AG04450 (cell line): ENCODE data around the gene DNAJB12. TPM values are rescaled to one million over a fixed set of nuclear protein-coding genes. Genes with fewer than 3 reads are reported as not detected.

ENCODE experiments used
- CTCF ChIA-PET: fragments of 300-600, 350-600 bp; formaldehyde crosslinking; extraction: SDS; loops from one replicate; lab custom pipeline; 2022; ENCODE audit warnings: antibody characterized with exemption, inconsistent platforms; lab: Charles Lee
- POLR2A ChIA-PET: fragments of 350-600 bp; formaldehyde crosslinking; extraction: SDS; loops from one replicate; lab custom pipeline; 2021; ENCODE audit warnings: antibody characterized with exemption, inconsistent platforms; lab: Yijun Ruan, JAX
- DNase-seq: peaks from one replicate; pipeline ENCODE4 v3.0.0-alpha.2; 2011; ENCODE audit warnings: low read depth, low spot score
- H3K27ac ChIP-seq: one replicate; pipeline ENCODE4 v1.5.1; 2012; ENCODE audit warnings: low read depth, low read length, control low read depth
- H3K27me3 ChIP-seq: one replicate; pipeline ENCODE4 v1.6.0; 2012; ENCODE audit warnings: low read length; ENCODE audit not compliant: control insufficient read depth, insufficient read depth
- H3K4me3 ChIP-seq: 2 replicates; pipeline ENCODE4 v1.5.1; 2011; ENCODE audit warnings: mild to moderate bottlenecking, low read depth, low read length, control low read depth
- H3K9me3 ChIP-seq: 2 replicates; pipeline ENCODE4 v1.5.1; 2012; ENCODE audit warnings: low read length; ENCODE audit not compliant: control insufficient read depth, insufficient read depth
- CTCF ChIP-seq: IDR thresholded peaks from 2 replicates; pipeline ENCODE4 v1.5.1; 2011; ENCODE audit warnings: low read depth, low read length, control low read depth, inconsistent platforms
- polyA plus RNA-seq: library from polyadenylated mRNA; depleted of rRNA; stranded (reverse); fragments of >200 nt; gene quantifications from 2 replicates; pipeline ENCODE4 v1.2.3, GENCODE V29; 2011

DNAJB12 gene
- polyA plus RNA-seq, 1 experiment = 17.9 TPM

- Histone ChIP-seq H3K27ac (no peak overlapping the region), H3K4me3 (no peak overlapping the region), H3K27me3 (no peaks in the 10 kb centered on the region), H3K9me3 (no peaks in the 10 kb centered on the region)
- no peak for TF ChIP-seq CTCF
- ChIA-PET POLR2A (interaction anchor here (1.0 kb wide), 1 partner anchor 40 kb away, joined by 3 read pairs; no protein-coding TSS in a partner anchor), CTCF (no interaction called here)
- no peak for DNase-seq
Measured at GRCh38 chr10:72312865-72313391, 41.8 kb downstream of the DNAJB12 start.

GRCh38 chr10:72311667-72312066 is 43.1 kb downstream of the DNAJB12 start:
- no peak for DNase-seq
- TF ChIP-seq CTCF = no peak
- Histone ChIP-seq H3K9me3 (no peaks in the 10 kb centered on the region), H3K4me3 (no peak overlapping the region), H3K27me3 (no peaks in the 10 kb centered on the region), H3K27ac (no peak overlapping the region)
- ChIA-PET POLR2A (no interaction called here), CTCF (no interaction called here)

- no peaks in the 10 kb centered on the region for H3K27me3 ChIP-seq
- POLR2A ChIA-PET = no interaction called here
- H3K9me3 ChIP-seq = no peaks in the 10 kb centered on the region
- TF ChIP-seq CTCF = no peak
- CTCF ChIA-PET = no interaction called here
- no peak for DNase-seq
- no peak overlapping the region for H3K27ac ChIP-seq
- no peak overlapping the region for H3K4me3 ChIP-seq
Measured at GRCh38 chr10:72310636-72311035, 44.1 kb downstream of the DNAJB12 start.

- Histone ChIP-seq H3K27ac (no peak overlapping the region), H3K9me3 (no peaks in the 10 kb centered on the region), H3K4me3 (no peak overlapping the region), H3K27me3 (no peaks in the 10 kb centered on the region)
- POLR2A ChIA-PET = no interaction called here
- no peak for TF ChIP-seq CTCF
- CTCF ChIA-PET = no interaction called here
- no peak for DNase-seq
Measured at GRCh38 chr10:72310241-72310633, 44.5 kb downstream of the DNAJB12 start.

- POLR2A ChIA-PET = interaction anchor here (0.6 to 1.9 kb wide), 3 partner anchors 11 to 345 kb away, joined by 4 to 9 read pairs (median 4); no protein-coding TSS in a partner anchor
- Histone ChIP-seq H3K9me3 (no peaks in the 10 kb centered on the region), H3K27ac (no peak overlapping the region), H3K27me3 (no peaks in the 10 kb centered on the region), H3K4me3 (no peak overlapping the region)
- DNase-seq = no peak
- TF ChIP-seq CTCF = no peak
- CTCF ChIA-PET = interaction anchor here (0.5 to 2.4 kb wide), 3 partner anchors 12 to 36 kb away, joined by 3 to 8 read pairs (median 4); partner anchors contain the start of gene DDIT4
Measured at GRCh38 chr10:72309290-72310240, 45.2 kb downstream of the DNAJB12 start.
